Mammary epithelial cell (primary cell): ENCODE results near the gene PMPCA.

ENCODE experiments used
- EZH2 ChIP-seq: IDR thresholded peaks from 2 replicates; pipeline ENCODE4 v1.6.1; 2012; ENCODE audit warnings: low read length, inconsistent platforms, borderline replicate concordance
- TF ChIP-seq, protein P1 (sequence below), 2 donors: IDR thresholded peaks in 1 of 2; conservative IDR thresholded peaks in 1 of 2; 2 replicates each; pipeline ENCODE4 v1.5.1; 2011 to 2012; ENCODE audit warnings: inconsistent platforms in 2 of 2, low read length in 2 of 2, mild to moderate bottlenecking in 2 of 2, control low read depth in 1 of 2, low read depth in 1 of 2; ENCODE audit not compliant: insufficient read depth in 1 of 2; ENCODE audit errors: extremely low read depth in 1 of 2

DNA sequence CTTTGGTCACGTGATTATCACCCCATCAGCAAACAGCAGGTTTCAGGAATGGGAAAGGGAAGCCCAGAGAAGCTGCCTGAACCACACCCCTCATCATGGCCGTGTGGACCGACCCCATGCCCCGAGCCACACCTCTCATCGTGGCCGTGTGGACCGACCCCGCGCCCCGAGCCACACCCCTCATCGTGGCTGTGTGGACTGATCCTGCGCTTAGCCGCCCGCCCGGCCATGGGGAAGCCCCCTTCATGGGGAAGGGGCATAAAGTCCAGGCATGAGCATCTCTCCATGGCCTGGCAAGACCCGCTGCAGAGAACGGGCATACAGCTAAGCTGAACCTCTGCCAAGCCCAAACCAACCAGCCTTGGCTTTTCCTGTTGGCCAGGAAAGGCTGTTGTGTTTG lies 16.9 kb upstream of the PMPCA start:
- TF ChIP-seq, protein P1, sequence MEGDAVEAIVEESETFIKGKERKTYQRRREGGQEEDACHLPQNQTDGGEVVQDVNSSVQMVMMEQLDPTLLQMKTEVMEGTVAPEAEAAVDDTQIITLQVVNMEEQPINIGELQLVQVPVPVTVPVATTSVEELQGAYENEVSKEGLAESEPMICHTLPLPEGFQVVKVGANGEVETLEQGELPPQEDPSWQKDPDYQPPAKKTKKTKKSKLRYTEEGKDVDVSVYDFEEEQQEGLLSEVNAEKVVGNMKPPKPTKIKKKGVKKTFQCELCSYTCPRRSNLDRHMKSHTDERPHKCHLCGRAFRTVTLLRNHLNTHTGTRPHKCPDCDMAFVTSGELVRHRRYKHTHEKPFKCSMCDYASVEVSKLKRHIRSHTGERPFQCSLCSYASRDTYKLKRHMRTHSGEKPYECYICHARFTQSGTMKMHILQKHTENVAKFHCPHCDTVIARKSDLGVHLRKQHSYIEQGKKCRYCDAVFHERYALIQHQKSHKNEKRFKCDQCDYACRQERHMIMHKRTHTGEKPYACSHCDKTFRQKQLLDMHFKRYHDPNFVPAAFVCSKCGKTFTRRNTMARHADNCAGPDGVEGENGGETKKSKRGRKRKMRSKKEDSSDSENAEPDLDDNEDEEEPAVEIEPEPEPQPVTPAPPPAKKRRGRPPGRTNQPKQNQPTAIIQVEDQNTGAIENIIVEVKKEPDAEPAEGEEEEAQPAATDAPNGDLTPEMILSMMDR (conservative IDR thresholded peaks at IDR 0.05 in 1 of 2, IDR thresholded peaks at IDR 0.05 in 1 of 2; ENCODE audit: extremely low read depth in 1 of 2, insufficient read depth in 1 of 2, low read depth in 1 of 2, low read length in 2 of 2), result no peak
- no peak for TF ChIP-seq EZH2
